ENCODE data around the gene ATP1B1.

The ATP1B1 gene

DNA sequence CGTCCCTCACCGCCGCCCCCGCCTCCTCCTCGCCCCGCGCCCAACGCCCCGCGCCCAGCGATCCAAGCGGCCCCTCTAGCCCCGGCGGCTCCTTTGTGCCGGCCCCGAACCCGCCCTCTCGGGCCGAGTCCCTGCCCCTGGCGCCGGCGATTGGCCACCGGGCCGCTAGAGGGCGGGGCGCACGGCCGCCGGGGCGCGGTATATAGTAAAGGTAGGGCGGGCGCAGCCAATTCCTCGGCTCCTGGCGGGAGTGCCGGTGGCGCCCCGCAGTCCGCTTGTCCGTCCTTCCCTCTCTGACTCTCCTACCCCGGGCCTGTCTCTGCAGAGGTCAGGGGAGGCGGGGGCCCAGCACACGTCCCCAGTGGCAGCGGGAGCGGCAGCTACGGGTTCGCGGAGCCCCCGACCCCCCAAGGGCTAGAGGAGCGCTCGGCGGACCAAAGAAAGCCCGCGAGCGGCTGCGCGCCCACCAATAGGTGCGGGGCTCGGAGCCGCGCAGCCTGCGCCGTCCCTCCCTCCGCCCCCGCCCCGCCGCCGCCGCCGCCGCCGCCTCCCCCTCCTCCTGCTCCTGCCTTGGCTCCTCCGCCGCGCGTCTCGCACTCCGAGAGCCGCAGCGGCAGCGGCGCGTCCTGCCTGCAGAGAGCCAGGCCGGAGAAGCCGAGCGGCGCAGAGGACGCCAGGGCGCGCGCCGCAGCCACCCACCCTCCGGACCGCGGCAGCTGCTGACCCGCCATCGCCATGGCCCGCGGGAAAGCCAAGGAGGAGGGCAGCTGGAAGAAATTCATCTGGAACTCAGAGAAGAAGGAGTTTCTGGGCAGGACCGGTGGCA, at the start of gene ATP1B1 (continued):
- TF ChIP-seq ZNF174 (tag by site-specific recombination; IDR thresholded peaks at IDR 0.05): no peak
- no peak for TF ChIP-seq ZNF843 (tag by site-specific recombination; IDR thresholded peaks at IDR 0.05)
- TF ChIP-seq ZNF155 (tag by site-specific recombination; IDR thresholded peaks at IDR 0.05): no peak
- TF ChIP-seq KLF17 (tag by site-specific recombination; IDR thresholded peaks at IDR 0.05): 0 out of 2 replicates have a peak, but pooled peaks have one; percentile 13
- no peak for TF ChIP-seq HOXD13 (CRISPR knock-in tag; IDR thresholded peaks at IDR 0.05; ENCODE audit: borderline replicate concordance)
- TF ChIP-seq SETDB1 (IDR thresholded peaks at IDR 0.05; ENCODE audit: insufficient read length, low read length): no peak
- no peak for TF ChIP-seq SP3 (tag by site-specific recombination; IDR thresholded peaks at IDR 0.05)

DNA sequence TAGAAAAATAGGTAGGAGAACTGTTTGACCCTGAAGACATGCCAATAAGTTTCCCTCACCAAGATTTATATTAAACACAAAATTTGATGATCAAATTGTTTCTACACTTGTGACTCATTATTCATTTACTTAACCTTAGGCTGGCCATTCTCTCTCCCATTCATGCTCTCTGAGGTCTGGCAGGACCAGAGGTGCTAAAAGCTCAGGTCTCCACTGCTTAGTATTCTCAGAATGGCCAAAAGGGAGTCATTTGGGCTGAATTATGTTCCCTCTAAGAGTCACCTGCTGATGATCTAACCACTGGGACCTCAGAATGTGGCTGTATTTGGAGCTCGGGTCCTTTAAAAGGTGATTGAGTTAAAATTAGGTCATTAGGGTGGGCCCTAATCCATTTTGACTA, 47.1 kb upstream of the ATP1B1 start:
- no peak overlapping the region for H3K4me3 ChIP-seq (ENCODE audit: low read depth, low read length)
- ChIA-PET CTCF (no interaction called here), POLR2A (interaction anchor here (0.5 kb wide), 1 partner anchor 324 kb away, joined by 3 read pairs; no protein-coding TSS in a partner anchor)
- H3K9me3 ChIP-seq (ENCODE audit: control insufficient read depth, insufficient read depth, low read depth, low read length): no peaks in the 10 kb centered on the region
- H3K36me3 ChIP-seq (ENCODE audit: control insufficient read depth in 2 of 2, insufficient read depth in 1 of 2, low read length in 2 of 2): no peaks in the 10 kb centered on the region
- H3K4me1 ChIP-seq (ENCODE audit: control insufficient read depth, insufficient read depth, low read length): 0 out of 2 replicates have a peak, but pooled peaks cover 3% of the 10 kb centered on the region
- no peak overlapping the region for H3K27ac ChIP-seq (ENCODE audit: extremely low read depth, low read depth, low read length)
- no peak for TF ChIP-seq RBAK (tag by site-specific recombination; IDR thresholded peaks at IDR 0.05)
- no peak for TF ChIP-seq ZNF302 (tag by site-specific recombination; IDR thresholded peaks at IDR 0.05; ENCODE audit: low read depth)
- TF ChIP-seq ZNF148 (tag by site-specific recombination; IDR thresholded peaks at IDR 0.05; ENCODE audit: borderline replicate concordance): no peak
- TF ChIP-seq KLF17 (tag by site-specific recombination; IDR thresholded peaks at IDR 0.05): no peak
- no peak for TF ChIP-seq ZIC2 (tag by site-specific recombination; IDR thresholded peaks at IDR 0.05)
- no peak for TF ChIP-seq ZNF416 (tag by site-specific recombination; IDR thresholded peaks at IDR 0.05)
- TF ChIP-seq ZNF518A (tag by site-specific recombination; conservative IDR thresholded peaks at IDR 0.05; ENCODE audit: low read depth): no peak
- no peak for TF ChIP-seq PRDM2 (tag by site-specific recombination; IDR thresholded peaks at IDR 0.05; ENCODE audit: borderline replicate concordance)
- TF ChIP-seq ZSCAN23 (tag by site-specific recombination; IDR thresholded peaks at IDR 0.05): no peak
- no peak for TF ChIP-seq ZBTB10 (tag by site-specific recombination; IDR thresholded peaks at IDR 0.05)
